Choroid plexus epithelial cell (primary cell): ENCODE data around the gene CCDC187.

Experiments used
- DNase-seq: peaks from one replicate; pipeline ENCODE4 v3.0.0-alpha.2; 2010; ENCODE audit warnings: low read depth
- H3K4me3 ChIP-seq: 2 replicates; pipeline ENCODE4 v1.5.1; 2011; ENCODE audit warnings: low read depth, mild to moderate bottlenecking, control low read depth, low read length, moderate library complexity
- CTCF ChIP-seq: conservative IDR thresholded peaks from 2 replicates; pipeline ENCODE4 v1.5.1; 2011; ENCODE audit warnings: low read depth, mild to moderate bottlenecking, control low read depth, inconsistent platforms, low read length, moderate library complexity

CCDC187 gene

GRCh38 chr9:136250676-136251075 lies 53.2 kb downstream of the CCDC187 start:
- no peak for TF ChIP-seq CTCF
- no peak for DNase-seq
- H3K4me3 ChIP-seq = no peak overlapping the region

GRCh38 chr9:136249877-136250559 lies 53.9 kb downstream of the CCDC187 start:
- TF ChIP-seq CTCF = no peak
- no peak for DNase-seq
- H3K4me3 ChIP-seq = no peak overlapping the region

- no peak for TF ChIP-seq CTCF
- no peak for DNase-seq
- no peak overlapping the region for H3K4me3 ChIP-seq
Measured at GRCh38 chr9:136248951-136249876, 54.7 kb downstream of the CCDC187 start.

GRCh38 chr9:136247947-136248637 lies 55.8 kb downstream of the CCDC187 start:
- TF ChIP-seq CTCF = no peak
- no peak for DNase-seq
- H3K4me3 ChIP-seq = no peak overlapping the region

GRCh38 chr9:136247551-136247916 lies 56.4 kb downstream of the CCDC187 start:
- TF ChIP-seq CTCF = no peak
- DNase-seq = no peak
- H3K4me3 ChIP-seq = no peak overlapping the region

- TF ChIP-seq CTCF = no peak
- DNase-seq = no peak
- H3K4me3 ChIP-seq = no peak overlapping the region
Measured at GRCh38 chr9:136246849-136247550, 56.9 kb downstream of the CCDC187 start.
